Astrocyte (in vitro differentiated cells and primary cell): ENCODE results near the gene MYO5A. TPM values are rescaled to one million over a fixed set of nuclear protein-coding genes. Genes with fewer than 3 reads are reported as not detected.

Source experiments
- DNase-seq: peaks from one replicate; pipeline ENCODE4 v3.0.0-alpha.2; 2010; ENCODE audit warnings: low read depth
- FAIRE-seq: peaks from 2 replicates; lab custom pipeline; 2011; peaks lifted over from hg19 to GRCh38; lab: Jason Lieb, UNC
- H2AFZ ChIP-seq: 2 replicates; pipeline ENCODE4 v1.6.0; 2012; ENCODE audit warnings: low read depth, low read length, inconsistent platforms
- H3K27ac ChIP-seq: 2 replicates; pipeline ENCODE4 v1.5.1; 2011; ENCODE audit warnings: low read depth, low read length, inconsistent platforms
- H3K27me3 ChIP-seq: 2 replicates; pipeline ENCODE4 v1.6.0; 2011; ENCODE audit warnings: low read length, inconsistent platforms; ENCODE audit not compliant: insufficient read depth
- H3K36me3 ChIP-seq: 2 replicates; pipeline ENCODE4 v1.5.1; 2011; ENCODE audit warnings: low read length, inconsistent platforms; ENCODE audit not compliant: insufficient read depth
- H3K4me1 ChIP-seq: 2 replicates; pipeline ENCODE4 v1.5.1; 2011; ENCODE audit warnings: low read length, inconsistent platforms; ENCODE audit not compliant: insufficient read depth
- H3K4me2 ChIP-seq: 2 replicates; pipeline ENCODE4 v1.6.0; 2012; ENCODE audit warnings: low read length, inconsistent platforms
- H3K4me3 ChIP-seq: 2 replicates; pipeline ENCODE4 v1.5.1; 2011; ENCODE audit warnings: low read depth, mild to moderate bottlenecking, low read length, inconsistent platforms; ENCODE audit not compliant: insufficient read depth
- H3K79me2 ChIP-seq: 2 replicates; pipeline ENCODE4 v1.6.0; 2012; ENCODE audit warnings: mild to moderate bottlenecking, low read length, inconsistent platforms; ENCODE audit not compliant: insufficient read depth
- H3K9ac ChIP-seq: 2 replicates; pipeline ENCODE4 v1.6.0; 2012; ENCODE audit warnings: mild to moderate bottlenecking, low read length, inconsistent platforms
- H3K9me3 ChIP-seq: 2 replicates; pipeline ENCODE4 v1.5.1; 2012; ENCODE audit warnings: low read depth, mild to moderate bottlenecking, low read length, inconsistent platforms; ENCODE audit not compliant: insufficient read depth
- H4K20me1 ChIP-seq: 2 replicates; pipeline ENCODE4 v1.6.0; 2012; ENCODE audit warnings: low read length, inconsistent platforms; ENCODE audit not compliant: insufficient read depth
- H3K27ac Mint-ChIP-seq: one replicate; pipeline ENCODE4 v1.8.0; 2021; ENCODE audit warnings: mild to moderate bottlenecking, mixed read lengths; ENCODE audit not compliant: unreplicated experiment
- H3K27me3 Mint-ChIP-seq: one replicate; pipeline ENCODE4 v1.8.0; 2021; ENCODE audit warnings: low read depth, mixed read lengths; ENCODE audit not compliant: unreplicated experiment
- H3K36me3 Mint-ChIP-seq: one replicate; pipeline ENCODE4 v1.8.0; 2021; ENCODE audit warnings: low read depth, mixed read lengths; ENCODE audit not compliant: unreplicated experiment
- H3K4me1 Mint-ChIP-seq: one replicate; pipeline ENCODE4 v1.8.0; 2021; ENCODE audit warnings: low read depth, mixed read lengths; ENCODE audit not compliant: unreplicated experiment
- H3K4me3 Mint-ChIP-seq: one replicate; pipeline ENCODE4 v1.8.0; 2021; ENCODE audit warnings: mild to moderate bottlenecking, moderate library complexity, mixed read lengths; ENCODE audit not compliant: unreplicated experiment
- H3K9me3 Mint-ChIP-seq: one replicate; pipeline ENCODE4 v1.8.0; 2021; ENCODE audit warnings: mild to moderate bottlenecking, mixed read lengths; ENCODE audit not compliant: unreplicated experiment
- CTCF ChIP-seq: IDR thresholded peaks from 2 replicates; pipeline ENCODE4 v1.5.1; 2011; ENCODE audit warnings: low read depth, mild to moderate bottlenecking, inconsistent platforms, low read length, moderate library complexity; ENCODE audit not compliant: insufficient read depth
- EZH2 ChIP-seq: IDR thresholded peaks from 2 replicates; pipeline ENCODE4 v1.6.1; 2012; ENCODE audit warnings: mild to moderate bottlenecking, low read length, inconsistent platforms; ENCODE audit not compliant: insufficient read depth
- total RNA-seq: library from RNA; stranded (reverse); gene quantifications from 2 replicates; pipeline ENCODE4 v1.2.1, GENCODE V29; 2021

MYO5A gene
- total RNA-seq, 1 donor from 2014 or later: 47.6 TPM

- Histone ChIP-seq H4K20me1 (no peaks in the 10 kb centered on the region), H3K4me1 (peaks cover 5% of the 10 kb centered on the region), H2AFZ (no peak overlapping the region), H3K4me3 (no peak overlapping the region), H3K27ac (no peak overlapping the region), H3K27me3 (no peaks in the 10 kb centered on the region), H3K79me2 (no peaks in the 10 kb centered on the region), H3K9ac (no peak overlapping the region), H3K36me3 (peaks cover 7% of the 10 kb centered on the region), H3K9me3 (no peaks in the 10 kb centered on the region), H3K4me2 (peak overlapping the region; percentile 38)
- H3K27ac Mint-ChIP-seq: no peak overlapping the region
- TF ChIP-seq CTCF: no peak
- TF ChIP-seq EZH2: no peak
- peaks cover 3% of the 10 kb centered on the region for H3K4me1 Mint-ChIP-seq
- DNase-seq (peak; percentile 32), FAIRE-seq (no peak)
- H3K9me3 Mint-ChIP-seq: no peaks in the 10 kb centered on the region
- H3K4me3 Mint-ChIP-seq: no peak overlapping the region
- no peaks in the 10 kb centered on the region for H3K27me3 Mint-ChIP-seq
- H3K36me3 Mint-ChIP-seq: peaks cover 21% of the 10 kb centered on the region
Observed at GRCh38 chr15:52383100-52383588, 145.5 kb downstream of the MYO5A start.

GRCh38 chr15:52382647-52383046, 146.0 kb downstream of the MYO5A start:
- peaks cover 23% of the 10 kb centered on the region for H3K36me3 Mint-ChIP-seq
- H3K27ac Mint-ChIP-seq: no peak overlapping the region
- H3K27ac ChIP-seq: no peak overlapping the region
- H2AFZ ChIP-seq: no peak overlapping the region
- H3K36me3 ChIP-seq: peaks cover 3% of the 10 kb centered on the region
- no peaks in the 10 kb centered on the region for H3K27me3 ChIP-seq
- H3K4me2 ChIP-seq: no peak overlapping the region
- DNase-seq (no peak), FAIRE-seq (no peak)
- no peaks in the 10 kb centered on the region for H3K79me2 ChIP-seq
- H3K4me1 ChIP-seq: peaks cover 5% of the 10 kb centered on the region
- H3K4me1 Mint-ChIP-seq: peaks cover 3% of the 10 kb centered on the region
- H3K9me3 ChIP-seq: no peaks in the 10 kb centered on the region
- H3K9ac ChIP-seq: no peak overlapping the region
- TF ChIP-seq EZH2 (no peak), CTCF (no peak)
- H3K4me3 Mint-ChIP-seq: no peak overlapping the region
- H3K27me3 Mint-ChIP-seq: no peaks in the 10 kb centered on the region
- no peak overlapping the region for H3K4me3 ChIP-seq
- no peaks in the 10 kb centered on the region for H3K9me3 Mint-ChIP-seq
- no peaks in the 10 kb centered on the region for H4K20me1 ChIP-seq

- Mint-ChIP-seq H3K36me3 (peaks cover 40% of the 10 kb centered on the region), H3K4me1 (peaks cover 3% of the 10 kb centered on the region), H3K4me3 (no peak overlapping the region), H3K27ac (no peak overlapping the region), H3K27me3 (no peaks in the 10 kb centered on the region), H3K9me3 (no peaks in the 10 kb centered on the region)
- Histone ChIP-seq H3K4me2 (no peak overlapping the region), H3K79me2 (no peaks in the 10 kb centered on the region), H3K9me3 (no peaks in the 10 kb centered on the region), H3K4me3 (no peak overlapping the region), H3K27me3 (no peaks in the 10 kb centered on the region), H3K9ac (no peak overlapping the region), H3K27ac (no peak overlapping the region), H3K36me3 (peaks cover 9% of the 10 kb centered on the region), H4K20me1 (no peaks in the 10 kb centered on the region), H2AFZ (no peak overlapping the region), H3K4me1 (peaks cover 5% of the 10 kb centered on the region)
- TF ChIP-seq EZH2 (no peak), CTCF (no peak)
- FAIRE-seq (no peak), DNase-seq (no peak)
Observed at GRCh38 chr15:52379395-52380106, 149.1 kb downstream of the MYO5A start.
